H54 (cell line): ENCODE results near the gene LEMD2.

Experiments
- DNase-seq: peaks from one replicate; pipeline ENCODE4 v3.0.0; 2011; ENCODE audit warnings: low spot score, mixed read lengths; ENCODE audit not compliant: insufficient read length
- FAIRE-seq: peaks from 3 replicates; lab custom pipeline; 2011; peaks lifted over from hg19 to GRCh38; lab: Jason Lieb, UNC
- POLR2A ChIP-seq: IDR thresholded peaks from 2 replicates; pipeline ENCODE4 v1.6.1; 2011; ENCODE audit warnings: low read depth, mild to moderate bottlenecking, low read length

The LEMD2 gene

DNA sequence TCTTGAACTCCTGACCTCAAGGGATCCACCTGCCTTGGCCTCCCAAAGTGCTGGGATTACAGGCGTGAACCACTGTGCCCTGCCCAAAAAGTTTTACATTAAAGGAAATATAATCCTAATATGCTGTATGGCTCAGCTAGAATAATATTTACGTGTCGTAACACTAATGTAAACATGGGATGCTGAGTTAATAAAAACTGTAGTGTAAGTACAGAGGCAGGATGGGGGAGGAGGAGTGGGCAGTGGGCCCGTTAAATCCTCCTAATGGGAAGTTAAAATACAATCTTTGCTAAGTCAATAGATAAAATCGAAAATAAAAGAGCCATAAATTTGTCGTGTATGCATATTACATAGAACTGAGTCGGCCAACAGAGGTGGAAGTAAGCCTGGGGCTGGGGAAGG is 30.1 kb downstream of the LEMD2 start:
- FAIRE-seq (no peak), DNase-seq (no peak)
- TF ChIP-seq POLR2A: no peak

DNA sequence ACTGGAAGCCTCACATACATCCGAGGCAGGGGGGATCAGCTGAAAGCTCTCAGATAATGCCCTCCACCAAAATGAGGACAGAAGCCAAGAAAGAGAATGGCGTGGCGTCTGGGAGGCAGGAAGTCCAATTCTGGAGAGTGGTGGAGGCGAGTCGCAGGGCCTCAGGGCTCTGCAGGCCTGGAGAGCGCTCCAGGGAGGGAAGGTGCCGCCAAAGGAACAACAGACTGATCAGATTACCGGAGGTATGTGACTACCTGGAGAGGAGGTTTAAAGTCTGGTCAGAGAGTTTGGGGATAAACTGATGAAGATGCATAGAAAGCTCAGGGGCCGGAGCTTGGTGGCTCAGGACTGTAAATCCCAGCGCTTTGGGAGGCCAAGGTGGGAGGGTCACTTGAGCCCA is 31.0 kb downstream of the LEMD2 start:
- no peak for TF ChIP-seq POLR2A
- DNase-seq: no peak
- no peak for FAIRE-seq

GRCh38 chr6:33757113-33757512 is 31.8 kb downstream of the LEMD2 start:
- no peak for TF ChIP-seq POLR2A
- DNase-seq: no peak
- no peak for FAIRE-seq

DNA sequence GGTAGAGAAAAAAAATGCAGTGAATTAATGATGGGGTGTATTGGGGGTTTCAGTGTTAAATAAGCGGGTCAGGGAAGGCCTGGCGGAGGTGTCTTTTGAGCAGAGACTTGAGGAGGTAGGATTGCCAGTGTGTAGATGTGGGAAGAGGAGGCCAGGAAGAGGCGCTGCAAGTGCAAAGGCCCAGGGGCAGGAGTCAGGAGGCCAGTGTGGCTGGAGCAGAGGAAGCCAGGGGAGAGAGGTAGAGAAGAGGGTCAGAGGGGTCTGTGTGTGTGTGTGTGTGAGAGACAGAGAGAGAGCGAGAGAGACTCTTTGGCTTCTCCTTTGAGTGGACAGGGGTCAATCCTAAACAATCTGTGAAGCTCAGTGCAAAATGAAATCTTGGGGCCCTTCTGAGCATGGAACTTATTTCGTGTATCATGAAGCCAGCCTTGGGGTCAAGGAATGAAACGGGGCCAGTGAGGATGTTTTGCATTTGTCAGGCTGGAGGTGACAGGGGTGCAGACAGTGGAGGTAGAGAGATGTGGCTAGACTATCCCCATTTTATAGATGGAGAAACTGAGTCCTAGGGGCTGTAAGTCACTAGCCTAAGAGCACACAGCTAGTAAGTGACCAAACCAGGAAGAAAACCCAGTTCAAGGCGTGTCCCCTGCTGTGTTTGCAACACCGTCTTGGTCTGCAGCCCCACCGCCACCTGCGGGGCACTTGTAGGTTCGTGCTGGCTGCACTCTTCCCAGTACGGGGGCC is 32.5 kb downstream of the LEMD2 start:
- DNase-seq (no peak), FAIRE-seq (no peak)
- no peak for TF ChIP-seq POLR2A

DNA sequence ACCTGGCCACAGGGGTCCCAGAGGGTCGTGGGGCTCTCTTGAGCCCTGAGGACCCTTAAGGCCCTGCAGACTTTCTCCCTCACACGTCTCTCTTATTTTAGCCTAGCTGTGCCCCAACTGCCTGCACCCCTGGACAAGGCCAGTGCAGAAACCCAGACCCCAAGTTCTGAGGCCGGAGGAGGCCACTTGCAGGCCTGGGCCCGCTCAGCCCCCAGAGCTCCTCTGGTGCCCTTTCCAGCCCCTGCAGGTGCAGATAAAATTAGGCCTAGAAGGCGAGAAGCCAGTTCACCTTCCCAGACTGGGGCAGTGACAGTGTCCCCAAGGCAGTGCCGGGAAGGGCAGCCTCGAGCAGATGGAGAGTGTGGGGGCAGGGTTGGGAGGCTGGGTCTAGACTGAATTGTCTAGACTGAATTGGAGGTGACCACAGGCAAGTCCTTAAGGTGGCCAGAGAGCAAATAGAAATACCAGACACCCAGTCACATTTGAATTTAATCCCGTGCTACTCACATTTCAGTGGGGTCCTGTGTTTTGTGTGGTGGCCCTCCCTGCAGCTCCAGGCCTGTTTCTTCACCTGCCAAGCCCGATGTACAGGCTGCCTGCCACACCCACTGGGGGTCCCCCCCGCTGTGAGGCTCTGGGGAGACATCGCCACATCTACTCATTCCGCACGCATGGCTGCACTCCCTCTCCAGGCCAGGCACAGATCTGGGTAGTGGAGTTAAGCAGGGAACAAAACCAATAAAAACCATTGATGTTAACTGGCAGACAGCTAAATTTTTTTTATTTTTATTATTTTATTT is 33.7 kb downstream of the LEMD2 start:
- DNase-seq (no peak), FAIRE-seq (no peak)
- no peak for TF ChIP-seq POLR2A

DNA sequence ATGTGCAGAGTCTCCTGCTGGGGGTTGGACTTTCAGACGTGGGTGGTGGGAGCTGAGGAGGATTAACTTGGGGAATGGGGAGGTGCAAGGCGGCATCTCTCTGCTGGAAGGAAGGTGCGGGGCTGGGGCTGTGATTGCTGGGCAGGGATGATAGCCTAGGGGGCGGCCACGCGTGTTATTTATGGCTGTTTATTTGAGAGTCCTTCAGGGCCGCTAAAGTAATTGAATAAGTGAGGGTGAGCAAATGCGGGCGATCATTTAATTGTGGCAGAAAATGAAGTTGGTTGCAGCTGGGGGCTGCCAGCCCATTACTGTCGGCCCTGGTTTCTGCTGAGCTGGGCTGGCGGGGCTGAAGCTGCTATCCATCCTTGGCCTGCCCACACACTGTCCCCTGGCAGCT is 34.7 kb downstream of the LEMD2 start:
- no peak for DNase-seq

GRCh38 chr6:33752646-33753015 is 36.3 kb downstream of the LEMD2 start:
- no peak for TF ChIP-seq POLR2A
- DNase-seq: no peak
- FAIRE-seq: no peak

More for the DNA sequence above, 34.7 kb downstream of the LEMD2 start:
- no peak for FAIRE-seq
- TF ChIP-seq POLR2A: no peak

- TF ChIP-seq POLR2A: no peak
- no peak for FAIRE-seq
- no peak for DNase-seq
Measured at GRCh38 chr6:33751771-33752645, 36.9 kb downstream of the LEMD2 start.

GRCh38 chr6:33750244-33750991 is 38.5 kb downstream of the LEMD2 start:
- DNase-seq (no peak), FAIRE-seq (no peak)
- no peak for TF ChIP-seq POLR2A

DNA sequence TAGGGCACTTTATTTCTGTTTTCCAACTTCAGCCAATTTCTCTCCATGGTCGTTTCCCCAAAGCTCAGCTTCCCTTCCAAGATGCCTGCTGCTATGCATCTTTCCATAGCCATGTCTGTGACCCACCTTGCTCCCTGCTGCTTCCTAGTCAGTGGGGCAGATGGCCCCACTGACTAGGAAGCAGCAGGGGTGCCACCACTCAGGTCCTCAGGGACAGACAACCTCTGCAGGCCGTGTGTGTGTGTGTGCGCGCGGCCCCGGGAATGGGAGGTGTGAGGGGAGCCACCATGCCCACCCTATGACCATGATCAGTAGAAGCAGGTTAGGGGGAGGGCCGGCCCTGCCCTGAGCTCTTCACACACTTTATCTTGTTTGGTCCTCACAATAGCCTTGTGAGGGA is 39.5 kb downstream of the LEMD2 start:
- no peak for FAIRE-seq
- DNase-seq: no peak
- no peak for TF ChIP-seq POLR2A

- DNase-seq: no peak
- no peak for TF ChIP-seq POLR2A
- FAIRE-seq: no peak
Measured at GRCh38 chr6:33748841-33749240, 40.1 kb downstream of the LEMD2 start.

DNA sequence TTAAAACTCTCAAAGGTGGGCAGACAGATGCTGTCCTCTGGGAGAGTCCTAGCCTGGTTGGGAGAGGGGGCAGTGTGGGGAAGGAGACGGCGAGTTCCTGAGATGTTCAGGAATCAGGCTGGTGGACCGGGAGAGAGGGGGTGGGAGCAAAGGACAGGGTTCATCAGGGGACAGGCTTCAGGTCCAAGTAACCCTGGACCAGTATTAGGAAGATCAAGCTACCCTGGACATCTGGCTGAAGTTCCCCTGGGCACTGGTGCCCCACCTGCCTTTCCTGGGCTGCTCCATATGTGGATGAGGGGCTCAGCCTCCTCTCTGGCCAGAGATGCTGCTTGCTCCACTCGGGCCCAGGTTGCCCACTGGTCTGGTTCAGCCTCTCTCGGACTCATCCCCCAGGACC is 41.1 kb downstream of the LEMD2 start:
- DNase-seq (no peak), FAIRE-seq (no peak)
- no peak for TF ChIP-seq POLR2A

DNA sequence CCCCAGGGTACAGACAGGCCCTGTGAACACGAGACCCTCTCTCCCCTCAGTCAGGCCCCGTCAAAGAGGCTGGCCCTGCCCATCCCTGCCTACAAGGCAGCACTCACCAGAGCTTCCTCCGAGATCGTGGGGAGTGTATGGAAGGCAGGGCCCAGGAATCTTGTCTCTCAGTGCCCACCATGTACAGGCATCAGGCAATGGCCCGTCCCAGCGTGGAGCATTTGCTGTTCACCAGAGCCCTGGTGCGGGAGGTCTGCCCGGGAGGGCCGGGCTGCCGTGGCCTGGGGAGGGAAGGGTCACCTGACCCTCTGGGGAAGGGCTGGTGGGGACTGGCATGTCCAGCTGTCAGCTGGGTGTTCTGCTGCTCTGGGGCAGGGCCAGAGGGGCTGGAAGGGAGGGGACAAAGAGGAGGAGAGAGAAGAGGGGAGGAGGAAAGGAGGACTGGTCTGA is 42.3 kb downstream of the LEMD2 start, which contains the start of gene IP6K3:
TSS of gene IP6K3 (minus strand) at position 255 of the 450 bp plus-strand sequence. CDS start 11,429 bp downstream, outside the sequence.
- no peak for TF ChIP-seq POLR2A
- FAIRE-seq: no peak
- DNase-seq: no peak
